Panc1 (cell line): ENCODE data around the gene SLC8A1. TPM values are rescaled to one million over a fixed set of nuclear protein-coding genes. Genes with fewer than 3 reads are reported as not detected.

Experiments
- ATAC-seq: fragments of 200-7000 bp; cut with Tn5 transposase; 2 replicates; pipeline ENCODE4 v1.9.1; 2020; ENCODE audit warnings: mild to moderate bottlenecking, moderate library complexity
- BruUV-seq: library from RNA; stranded (reverse); fragments of 400-500 nt; replicated peaks from 2 replicates; lab custom pipeline; 2021; lab: Mats Ljungman, UMichigan
- CTCF ChIA-PET: fragments of 300-600 bp; sonication (Branson Sonifier 250); formaldehyde crosslinking; loops from one replicate; lab custom pipeline; 2022; ENCODE audit warnings: antibody characterized with exemption; lab: Charles Lee
- POLR2A ChIA-PET: fragments of 300-600 bp; sonication (Branson Sonifier 250); formaldehyde crosslinking; loops from one replicate; lab custom pipeline; 2022; ENCODE audit warnings: antibody characterized with exemption; lab: Charles Lee
- DNase-seq: peaks from one replicate; pipeline ENCODE4 v3.0.0-alpha.2; 2010; ENCODE audit warnings: low read depth, low spot score
- H3K27ac ChIP-seq: 2 replicates; pipeline ENCODE4 v1.5.1; 2011; ENCODE audit warnings: mild to moderate bottlenecking, low read length, inconsistent platforms
- H3K27me3 ChIP-seq: fragments of 200-500 bp; sonication (Bioruptor generic); 2 replicates; pipeline ENCODE4 v1.6.0; 2014; ENCODE audit warnings: low read length, inconsistent platforms; ENCODE audit not compliant: control insufficient read depth, insufficient read depth
- H3K36me3 ChIP-seq: fragments of 200-500 bp; sonication (Bioruptor generic); 2 replicates; pipeline ENCODE4 v1.5.1; 2014; ENCODE audit warnings: inconsistent platforms, mild to moderate bottlenecking, low read length, moderate library complexity; ENCODE audit not compliant: control insufficient read depth, insufficient read depth
- H3K4me1 ChIP-seq: 2 replicates; pipeline ENCODE4 v1.5.1; 2011; ENCODE audit warnings: inconsistent platforms, mild to moderate bottlenecking, low read length, moderate library complexity; ENCODE audit not compliant: control insufficient read depth, insufficient read depth
- H3K4me3 ChIP-seq, 2 experiments: 2 replicates each; pipeline ENCODE4 v1.5.1; 2011 to 2012; ENCODE audit warnings: low read depth in 2 of 2, low read length in 2 of 2, mild to moderate bottlenecking in 2 of 2, inconsistent platforms in 1 of 2, moderate library complexity in 1 of 2
- H3K9me3 ChIP-seq: fragments of 200-500 bp; sonication (Bioruptor generic); 2 replicates; pipeline ENCODE4 v1.5.1; 2014; ENCODE audit warnings: low read depth, mild to moderate bottlenecking, inconsistent platforms, low read length, moderate library complexity; ENCODE audit not compliant: control insufficient read depth, insufficient read depth
- POLR2AphosphoS5 ChIP-seq: IDR thresholded peaks from 2 replicates; pipeline ENCODE4 v1.6.1; 2012; ENCODE audit warnings: mild to moderate bottlenecking, low read depth, low read length, moderate library complexity
- SIN3A ChIP-seq: IDR thresholded peaks from 2 replicates; pipeline ENCODE4 v1.6.1; 2012; ENCODE audit warnings: low read depth, mild to moderate bottlenecking, low read length, moderate library complexity, borderline replicate concordance; ENCODE audit not compliant: insufficient read depth
- TCF7L2 ChIP-seq: IDR thresholded peaks from 2 replicates; pipeline ENCODE4 v1.6.1; 2011; ENCODE audit warnings: mild to moderate bottlenecking, low read depth, low read length, inconsistent platforms
- in situ Hi-C: cut with HindIII; loops from 2 replicates; pipeline ENCODE4 v1.10.0; 2016; ENCODE audit warnings: low sequenced_read_pairs, low pct_unique_long_range_greater_than_20kb
- intact Hi-C: fragments of 100-400 bp; cut with micrococcal nuclease; formaldehyde crosslinking; loops from one replicate; pipeline ENCODE4 v1.10.0; 2022; ENCODE audit not compliant: unreplicated experiment
- total RNA-seq: library from RNA; stranded (reverse); gene quantifications from one replicate; pipeline ENCODE4 v1.2.1, GENCODE V29; 2021; ENCODE audit not compliant: unreplicated experiment
- TF ChIP-seq, protein P1 (sequence below), 2 experiments: IDR thresholded peaks; 2 replicates each; pipeline ENCODE4 v1.6.1; 2011 to 2012; ENCODE audit warnings: low read depth in 2 of 2, control low read depth in 1 of 2, low read length in 1 of 2, mild to moderate bottlenecking in 1 of 2, moderate library complexity in 1 of 2; ENCODE audit not compliant: insufficient read depth in 1 of 2
- TF ChIP-seq, protein P2 (sequence below): fragments of 450-650 bp; IDR thresholded peaks from 2 replicates; pipeline ENCODE4 v1.5.1; 2017; ENCODE audit warnings: mild to moderate bottlenecking

SLC8A1 gene
- total RNA-seq, 1 experiment from 2014 or later: 0.59 TPM

DNA sequence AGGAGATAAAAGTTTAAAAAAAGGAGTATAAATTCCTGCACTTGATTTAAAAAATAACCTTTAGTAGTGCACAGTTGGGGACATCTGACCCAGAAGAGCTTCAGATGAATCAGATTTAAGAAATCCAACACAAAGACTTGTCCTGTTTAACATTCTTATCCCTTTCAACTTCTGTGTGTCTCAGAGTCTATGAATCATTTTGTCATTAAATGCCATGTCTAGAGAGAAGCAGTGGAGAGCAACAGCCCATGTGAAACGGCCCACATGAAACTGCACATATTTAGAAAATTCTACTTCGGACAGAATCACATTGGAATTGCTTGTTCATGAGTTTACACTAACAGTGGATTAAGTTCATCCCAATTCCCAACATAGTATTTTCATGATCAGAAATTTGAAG is 278.6 kb downstream of the SLC8A1 start:
- H3K4me1 ChIP-seq: no peaks in the 10 kb centered on the region
- ChIA-PET CTCF (no interaction called here), POLR2A (no interaction called here)
- no peak overlapping the region for H3K27ac ChIP-seq
- no peak overlapping the region for H3K4me3 ChIP-seq
- intact Hi-C loops: no loop called here
- ATAC-seq (no peak), DNase-seq (no peak)
- TF ChIP-seq SIN3A (no peak), POLR2AphosphoS5 (no peak), TCF7L2 (no peak)
- TF ChIP-seq, protein P1, sequence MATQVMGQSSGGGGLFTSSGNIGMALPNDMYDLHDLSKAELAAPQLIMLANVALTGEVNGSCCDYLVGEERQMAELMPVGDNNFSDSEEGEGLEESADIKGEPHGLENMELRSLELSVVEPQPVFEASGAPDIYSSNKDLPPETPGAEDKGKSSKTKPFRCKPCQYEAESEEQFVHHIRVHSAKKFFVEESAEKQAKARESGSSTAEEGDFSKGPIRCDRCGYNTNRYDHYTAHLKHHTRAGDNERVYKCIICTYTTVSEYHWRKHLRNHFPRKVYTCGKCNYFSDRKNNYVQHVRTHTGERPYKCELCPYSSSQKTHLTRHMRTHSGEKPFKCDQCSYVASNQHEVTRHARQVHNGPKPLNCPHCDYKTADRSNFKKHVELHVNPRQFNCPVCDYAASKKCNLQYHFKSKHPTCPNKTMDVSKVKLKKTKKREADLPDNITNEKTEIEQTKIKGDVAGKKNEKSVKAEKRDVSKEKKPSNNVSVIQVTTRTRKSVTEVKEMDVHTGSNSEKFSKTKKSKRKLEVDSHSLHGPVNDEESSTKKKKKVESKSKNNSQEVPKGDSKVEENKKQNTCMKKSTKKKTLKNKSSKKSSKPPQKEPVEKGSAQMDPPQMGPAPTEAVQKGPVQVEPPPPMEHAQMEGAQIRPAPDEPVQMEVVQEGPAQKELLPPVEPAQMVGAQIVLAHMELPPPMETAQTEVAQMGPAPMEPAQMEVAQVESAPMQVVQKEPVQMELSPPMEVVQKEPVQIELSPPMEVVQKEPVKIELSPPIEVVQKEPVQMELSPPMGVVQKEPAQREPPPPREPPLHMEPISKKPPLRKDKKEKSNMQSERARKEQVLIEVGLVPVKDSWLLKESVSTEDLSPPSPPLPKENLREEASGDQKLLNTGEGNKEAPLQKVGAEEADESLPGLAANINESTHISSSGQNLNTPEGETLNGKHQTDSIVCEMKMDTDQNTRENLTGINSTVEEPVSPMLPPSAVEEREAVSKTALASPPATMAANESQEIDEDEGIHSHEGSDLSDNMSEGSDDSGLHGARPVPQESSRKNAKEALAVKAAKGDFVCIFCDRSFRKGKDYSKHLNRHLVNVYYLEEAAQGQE (IDR thresholded peaks at IDR 0.05; ENCODE audit: insufficient read depth in 1 of 2, low read depth in 2 of 2, low read length in 1 of 2): no peak
- TF ChIP-seq, protein P2, sequence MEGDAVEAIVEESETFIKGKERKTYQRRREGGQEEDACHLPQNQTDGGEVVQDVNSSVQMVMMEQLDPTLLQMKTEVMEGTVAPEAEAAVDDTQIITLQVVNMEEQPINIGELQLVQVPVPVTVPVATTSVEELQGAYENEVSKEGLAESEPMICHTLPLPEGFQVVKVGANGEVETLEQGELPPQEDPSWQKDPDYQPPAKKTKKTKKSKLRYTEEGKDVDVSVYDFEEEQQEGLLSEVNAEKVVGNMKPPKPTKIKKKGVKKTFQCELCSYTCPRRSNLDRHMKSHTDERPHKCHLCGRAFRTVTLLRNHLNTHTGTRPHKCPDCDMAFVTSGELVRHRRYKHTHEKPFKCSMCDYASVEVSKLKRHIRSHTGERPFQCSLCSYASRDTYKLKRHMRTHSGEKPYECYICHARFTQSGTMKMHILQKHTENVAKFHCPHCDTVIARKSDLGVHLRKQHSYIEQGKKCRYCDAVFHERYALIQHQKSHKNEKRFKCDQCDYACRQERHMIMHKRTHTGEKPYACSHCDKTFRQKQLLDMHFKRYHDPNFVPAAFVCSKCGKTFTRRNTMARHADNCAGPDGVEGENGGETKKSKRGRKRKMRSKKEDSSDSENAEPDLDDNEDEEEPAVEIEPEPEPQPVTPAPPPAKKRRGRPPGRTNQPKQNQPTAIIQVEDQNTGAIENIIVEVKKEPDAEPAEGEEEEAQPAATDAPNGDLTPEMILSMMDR: no peak
- in situ Hi-C loops: no loop called here
- no peaks in the 10 kb centered on the region for H3K36me3 ChIP-seq
- H3K27me3 ChIP-seq: no peaks in the 10 kb centered on the region
- no peaks in the 10 kb centered on the region for H3K9me3 ChIP-seq
- BruUV-seq: no TSS peak

DNA sequence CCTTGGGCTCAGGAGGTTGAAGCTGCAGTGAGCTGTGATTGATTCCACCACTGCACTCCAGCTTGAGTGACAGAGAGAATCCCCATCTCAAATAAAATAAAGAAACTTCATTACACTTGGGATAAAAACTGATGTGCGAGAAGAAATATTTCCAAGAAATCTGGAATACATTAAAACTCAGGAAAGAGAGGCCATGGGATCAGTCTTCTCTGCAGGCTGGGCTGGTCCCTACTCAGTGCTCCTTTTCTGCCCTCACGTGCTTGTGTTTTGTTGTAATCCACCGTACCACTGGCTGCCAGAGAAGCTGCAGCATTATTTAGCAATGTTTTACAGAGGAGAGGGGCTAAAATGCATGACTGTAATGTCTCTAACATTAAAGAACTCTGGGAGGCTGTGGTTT is 282.0 kb downstream of the SLC8A1 start:
- POLR2A ChIA-PET: no interaction called here
- BruUV-seq: no TSS peak
- no peak for DNase-seq
- in situ Hi-C loops (no loop called here), intact Hi-C loops (no loop called here)
- Histone ChIP-seq H3K27me3 (no peaks in the 10 kb centered on the region), H3K4me1 (no peaks in the 10 kb centered on the region), H3K4me3 (no peak overlapping the region), H3K27ac (no peak overlapping the region), H3K36me3 (no peaks in the 10 kb centered on the region), H3K9me3 (no peaks in the 10 kb centered on the region)
- TF ChIP-seq POLR2AphosphoS5 (no peak), TCF7L2 (no peak), SIN3A (no peak)
- TF ChIP-seq, protein P1 (IDR thresholded peaks at IDR 0.05; ENCODE audit: insufficient read depth in 1 of 2, low read depth in 2 of 2, low read length in 1 of 2): no peak
- TF ChIP-seq, protein P2: no peak
- CTCF ChIA-PET: no interaction called here
- ATAC-seq: no peak
